ENCODE results near the gene ENDOG.

DNA sequence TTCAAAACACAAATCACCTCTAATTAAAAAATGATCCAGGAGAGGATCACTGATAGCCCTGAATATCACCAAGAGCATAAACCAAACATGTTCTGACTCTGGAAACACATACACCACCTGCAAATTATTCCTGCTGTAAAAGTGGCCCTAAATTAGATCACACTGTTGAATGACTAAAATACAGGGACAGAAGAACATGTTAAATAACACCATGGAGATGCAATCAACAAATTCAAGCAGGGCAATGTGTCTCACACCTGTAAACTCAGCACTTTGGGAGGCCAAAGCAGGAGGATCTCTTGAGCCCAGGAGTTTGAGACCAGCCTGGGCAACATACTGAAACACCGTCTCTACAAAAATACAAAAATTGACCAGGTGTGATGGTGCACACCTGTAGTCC is 29.5 kb downstream of the ENDOG start:
- TF ChIP-seq, protein P1, sequence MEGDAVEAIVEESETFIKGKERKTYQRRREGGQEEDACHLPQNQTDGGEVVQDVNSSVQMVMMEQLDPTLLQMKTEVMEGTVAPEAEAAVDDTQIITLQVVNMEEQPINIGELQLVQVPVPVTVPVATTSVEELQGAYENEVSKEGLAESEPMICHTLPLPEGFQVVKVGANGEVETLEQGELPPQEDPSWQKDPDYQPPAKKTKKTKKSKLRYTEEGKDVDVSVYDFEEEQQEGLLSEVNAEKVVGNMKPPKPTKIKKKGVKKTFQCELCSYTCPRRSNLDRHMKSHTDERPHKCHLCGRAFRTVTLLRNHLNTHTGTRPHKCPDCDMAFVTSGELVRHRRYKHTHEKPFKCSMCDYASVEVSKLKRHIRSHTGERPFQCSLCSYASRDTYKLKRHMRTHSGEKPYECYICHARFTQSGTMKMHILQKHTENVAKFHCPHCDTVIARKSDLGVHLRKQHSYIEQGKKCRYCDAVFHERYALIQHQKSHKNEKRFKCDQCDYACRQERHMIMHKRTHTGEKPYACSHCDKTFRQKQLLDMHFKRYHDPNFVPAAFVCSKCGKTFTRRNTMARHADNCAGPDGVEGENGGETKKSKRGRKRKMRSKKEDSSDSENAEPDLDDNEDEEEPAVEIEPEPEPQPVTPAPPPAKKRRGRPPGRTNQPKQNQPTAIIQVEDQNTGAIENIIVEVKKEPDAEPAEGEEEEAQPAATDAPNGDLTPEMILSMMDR (IDR thresholded peaks at IDR 0.05; ENCODE audit: poor library complexity) = no peak
- TF ChIP-seq EZH2 (IDR thresholded peaks at IDR 0.05; ENCODE audit: borderline replicate concordance) (no peak), EZH2phosphoT487 (IDR thresholded peaks at IDR 0.05; ENCODE audit: low read depth, severe bottlenecking, unreplicated experiment) (no peak)
